Activated T-cell treated with anti-CD3 and anti-CD28 coated beads, Interleukin-2, amount 50 U/mL, for 72 hours (primary cell): Measurements from ENCODE around the gene VWF. TPM values are rescaled to one million over a fixed set of nuclear protein-coding genes. Genes with fewer than 3 reads are reported as not detected.

Experiments used
- ATAC-seq, 2 donors: fragments of 150-1000 bp; cut with Tn5 transposase; replicated peaks in 1 of 2; 2 replicates each; pipeline ENCODE4 v1.10.0; 2021; ENCODE audit warnings: moderate library complexity in 2 of 2, mild to moderate bottlenecking in 1 of 2
- DNase-seq, 2 donors: peaks; one replicate each; pipeline ENCODE4 v3.0.0; 2021 to 2022; ENCODE audit warnings: mixed read lengths in 1 of 2
- H3K27ac Mint-ChIP-seq: one replicate; pipeline ENCODE4 v1.8.0; 2022; ENCODE audit warnings: mild to moderate bottlenecking, moderate library complexity, mixed read lengths
- H3K27me3 Mint-ChIP-seq: one replicate; pipeline ENCODE4 v1.8.0; 2022; ENCODE audit warnings: low read depth, mixed read lengths
- H3K36me3 Mint-ChIP-seq, 2 donors: one replicate each; pipeline ENCODE4 v1.8.0; 2022; ENCODE audit warnings: mixed read lengths in 2 of 2, mild to moderate bottlenecking in 1 of 2; ENCODE audit not compliant: insufficient read depth in 2 of 2
- H3K4me1 Mint-ChIP-seq: one replicate; pipeline ENCODE4 v1.8.0; 2022; ENCODE audit warnings: low read depth, mixed read lengths
- H3K4me3 Mint-ChIP-seq, 2 donors: one replicate each; pipeline ENCODE4 v1.8.0; 2022; ENCODE audit warnings: mild to moderate bottlenecking in 2 of 2, mixed read lengths in 2 of 2, moderate library complexity in 2 of 2
- H3K9me3 Mint-ChIP-seq, 2 donors: one replicate each; pipeline ENCODE4 v1.8.0; 2022; ENCODE audit warnings: mixed read lengths in 2 of 2
- total RNA-seq, 2 donors: library from RNA; stranded (reverse); gene quantifications; one replicate each; pipeline ENCODE4 v1.2.3, GENCODE V29; 2022

VWF gene
- total RNA-seq, 2 donors from 2014 or later = 0.02 TPM

DNA sequence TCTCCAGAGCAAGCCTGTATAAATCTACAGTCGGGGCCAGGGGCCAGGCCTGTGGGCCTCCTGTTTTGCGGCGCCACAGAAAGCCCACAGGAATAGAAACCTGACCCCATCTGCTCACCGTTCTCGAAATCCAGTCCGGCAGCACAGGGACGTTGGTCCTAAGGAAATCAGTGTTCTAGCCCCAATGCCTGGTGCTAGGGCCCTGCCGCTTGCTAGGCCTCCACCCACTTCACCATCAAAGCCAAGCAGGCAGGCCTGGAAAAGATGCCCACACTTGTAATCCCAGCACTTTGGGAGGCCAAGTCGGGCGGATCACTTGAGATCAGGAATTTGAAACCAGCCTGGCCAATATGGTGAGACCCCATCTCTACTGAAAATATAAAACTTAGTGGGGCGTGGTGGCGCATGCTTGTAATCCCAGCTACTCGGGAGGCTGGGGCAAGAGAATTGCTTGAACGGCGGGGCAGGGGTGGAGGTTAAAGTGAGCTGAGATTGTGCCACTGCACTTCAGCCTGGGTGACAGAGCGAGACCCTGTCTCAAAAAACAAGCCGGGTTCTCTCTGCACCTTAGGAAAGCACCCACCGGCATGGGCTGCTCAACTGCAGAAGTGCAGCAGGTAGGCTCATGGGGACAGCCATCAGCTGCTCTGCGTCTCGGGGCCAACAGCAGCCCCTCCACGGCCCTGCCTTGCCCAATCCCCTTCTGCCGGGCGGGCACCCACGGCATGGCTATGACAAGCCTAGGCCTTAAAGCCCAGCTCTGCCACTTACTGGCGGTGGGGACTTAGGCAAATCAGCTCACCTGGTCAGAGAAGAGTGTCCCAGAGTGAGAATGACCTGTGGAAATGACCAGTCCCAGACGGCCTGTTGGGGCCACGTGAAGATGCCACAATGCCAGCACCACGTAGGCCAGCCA, 47.4 kb downstream of the VWF start:
- Mint-ChIP-seq H3K27me3 (peaks cover 36% of the 10 kb centered on the region), H3K36me3 (no peaks in the 10 kb centered on the region), H3K4me3 (no peak overlapping the region), H3K27ac (no peak overlapping the region), H3K4me1 (peaks cover 17% of the 10 kb centered on the region), H3K9me3 (no peaks in the 10 kb centered on the region)
- no peak for ATAC-seq
- DNase-seq = no peak

GRCh38 chr12:6076346-6076745, 48.1 kb downstream of the VWF start:
- Mint-ChIP-seq H3K4me1 (peaks cover 17% of the 10 kb centered on the region), H3K9me3 (no peaks in the 10 kb centered on the region), H3K36me3 (no peaks in the 10 kb centered on the region), H3K4me3 (no peak overlapping the region), H3K27me3 (peaks cover 43% of the 10 kb centered on the region), H3K27ac (no peak overlapping the region)
- DNase-seq (no peak), ATAC-seq (no peak)

DNA sequence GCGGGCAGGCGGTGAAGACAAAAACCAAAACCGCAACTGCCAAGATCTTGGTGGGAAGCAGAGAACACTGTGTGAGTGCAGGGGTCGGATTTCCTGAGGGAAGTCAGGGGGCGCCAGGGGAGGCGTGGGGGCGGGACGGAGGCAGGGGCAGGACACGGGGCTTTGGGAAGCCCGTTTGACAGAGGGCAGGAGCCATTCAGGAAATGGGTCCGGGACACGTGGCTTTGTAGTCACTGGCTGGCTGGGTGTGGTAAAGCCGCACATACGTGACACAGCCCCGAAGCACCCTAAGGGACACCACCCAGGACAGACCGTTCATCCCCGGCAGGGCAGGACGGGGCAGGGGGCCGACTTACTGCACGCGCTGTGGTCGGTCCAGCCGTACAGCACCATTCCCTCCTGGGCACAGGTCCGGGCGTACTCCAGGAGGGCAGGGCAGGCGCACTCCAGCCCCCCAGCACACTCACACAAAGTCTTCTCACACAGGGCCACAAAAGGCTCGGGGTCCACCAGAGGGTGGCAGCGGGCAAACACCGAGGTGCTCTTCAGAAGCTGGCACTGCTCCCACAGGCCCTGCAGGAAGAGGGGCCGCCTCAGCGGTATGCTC, 49.4 kb downstream of the VWF start:
- Mint-ChIP-seq H3K9me3 (no peaks in the 10 kb centered on the region), H3K4me3 (peak overlapping the region; percentile 70 to 85), H3K4me1 (peaks cover 23% of the 10 kb centered on the region), H3K27ac (no peak overlapping the region), H3K27me3 (peaks cover 55% of the 10 kb centered on the region), H3K36me3 (no peaks in the 10 kb centered on the region)
- ATAC-seq (peak; percentile 86 to 91), DNase-seq (peak; percentile 40 to 60)

GRCh38 chr12:6074427-6074826, 50.0 kb downstream of the VWF start:
- Mint-ChIP-seq H3K9me3 (no peaks in the 10 kb centered on the region), H3K27me3 (peaks cover 55% of the 10 kb centered on the region), H3K36me3 (no peaks in the 10 kb centered on the region), H3K4me1 (peaks cover 30% of the 10 kb centered on the region), H3K27ac (no peak overlapping the region), H3K4me3 (peak overlapping the region; percentile 70 to 85)
- ATAC-seq (peak; percentile 30 to 38), DNase-seq (peak in 1 of 2 donors; percentile 5)

- no peak overlapping the region for H3K4me3 Mint-ChIP-seq
These were observed 51.0 kb downstream of the VWF start for GRCh38 chr12:6073426-6073825.

GRCh38 chr12:6072302-6072752, 52.1 kb downstream of the VWF start:
- Mint-ChIP-seq H3K27ac (no peak overlapping the region), H3K27me3 (peaks cover 55% of the 10 kb centered on the region), H3K9me3 (no peaks in the 10 kb centered on the region), H3K4me1 (peaks cover 36% of the 10 kb centered on the region), H3K4me3 (no peak overlapping the region), H3K36me3 (no peaks in the 10 kb centered on the region)
- no peak for DNase-seq
- no peak for ATAC-seq

More at GRCh38 chr12:6073426-6073825, 51.0 kb downstream of the VWF start:
- ATAC-seq (no peak), DNase-seq (no peak)
- H3K36me3 Mint-ChIP-seq = no peaks in the 10 kb centered on the region
- peaks cover 55% of the 10 kb centered on the region for H3K27me3 Mint-ChIP-seq
- H3K9me3 Mint-ChIP-seq = no peaks in the 10 kb centered on the region
- H3K4me1 Mint-ChIP-seq = peaks cover 36% of the 10 kb centered on the region
- H3K27ac Mint-ChIP-seq = no peak overlapping the region

DNA sequence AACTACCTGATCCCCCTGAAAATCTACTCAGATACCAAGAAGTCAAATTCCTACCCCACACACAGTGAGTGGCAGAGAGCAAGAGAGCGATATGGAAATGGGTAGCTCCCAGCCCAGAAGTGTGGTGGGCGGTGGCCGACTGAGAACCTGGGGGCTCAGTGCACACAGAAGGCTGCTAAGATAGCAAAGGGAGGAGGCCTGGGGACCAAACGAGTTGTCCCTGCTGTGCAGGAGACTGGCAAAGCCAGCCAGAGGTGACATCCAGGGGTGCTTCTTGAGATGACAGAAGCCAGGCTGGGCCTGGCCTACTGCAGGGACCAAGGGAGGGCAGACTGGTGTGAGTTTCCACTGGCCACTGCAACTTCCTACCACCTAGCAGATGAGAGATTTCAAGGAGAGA, 52.9 kb downstream of the VWF start:
- Mint-ChIP-seq H3K4me1 (peaks cover 36% of the 10 kb centered on the region), H3K27me3 (peaks cover 55% of the 10 kb centered on the region)
- ATAC-seq = no peak

GRCh38 chr12:6070472-6071257, 53.8 kb downstream of the VWF start:
- ATAC-seq (no peak), DNase-seq (no peak)
- Mint-ChIP-seq H3K4me1 (peaks cover 36% of the 10 kb centered on the region), H3K27me3 (peaks cover 47% of the 10 kb centered on the region), H3K9me3 (no peaks in the 10 kb centered on the region), H3K27ac (no peak overlapping the region), H3K4me3 (no peak overlapping the region), H3K36me3 (no peaks in the 10 kb centered on the region)

More for the DNA sequence above, 52.9 kb downstream of the VWF start:
- Mint-ChIP-seq H3K9me3 (no peaks in the 10 kb centered on the region), H3K27ac (no peak overlapping the region), H3K36me3 (no peaks in the 10 kb centered on the region), H3K4me3 (no peak overlapping the region)
- DNase-seq = no peak

DNA sequence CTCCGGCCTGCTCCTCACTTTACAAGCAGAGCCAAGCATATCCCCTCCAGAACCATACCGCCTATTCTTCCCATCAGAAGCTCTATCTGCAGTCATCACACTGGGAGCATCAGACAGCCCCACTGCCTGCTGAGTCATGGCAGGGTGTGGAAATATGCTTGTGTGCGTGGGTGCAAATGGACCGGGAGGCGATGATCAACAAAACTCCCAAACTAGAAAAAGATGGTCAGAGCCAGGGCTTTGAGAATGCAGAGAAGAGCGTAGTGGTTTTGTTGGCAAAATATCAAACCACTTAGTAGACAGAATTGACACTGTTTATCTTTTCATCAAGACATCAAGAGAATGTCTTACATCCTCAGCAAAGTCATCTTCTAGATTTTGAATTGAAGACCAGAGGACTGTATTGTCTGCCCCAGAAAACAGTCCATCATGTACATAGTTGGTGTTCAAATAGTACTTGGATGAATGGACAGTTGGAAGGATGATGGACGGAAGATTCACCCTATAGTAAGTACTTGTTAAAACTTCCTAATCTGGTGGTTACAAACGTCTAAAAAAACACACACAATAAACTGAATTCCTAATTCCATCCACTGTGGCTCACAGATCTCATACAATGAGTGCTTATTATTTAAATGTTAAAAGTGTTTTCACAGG, 54.9 kb downstream of the VWF start:
- H3K9me3 Mint-ChIP-seq = no peaks in the 10 kb centered on the region
- H3K36me3 Mint-ChIP-seq = no peaks in the 10 kb centered on the region
- DNase-seq (peak; percentile 40 to 44), ATAC-seq (peak; percentile 79 to 83)
- H3K27ac Mint-ChIP-seq = peak overlapping the region; percentile 14
- peaks cover 26% of the 10 kb centered on the region for H3K4me1 Mint-ChIP-seq
- peaks cover 38% of the 10 kb centered on the region for H3K27me3 Mint-ChIP-seq
- H3K4me3 Mint-ChIP-seq = no peak overlapping the region

DNA sequence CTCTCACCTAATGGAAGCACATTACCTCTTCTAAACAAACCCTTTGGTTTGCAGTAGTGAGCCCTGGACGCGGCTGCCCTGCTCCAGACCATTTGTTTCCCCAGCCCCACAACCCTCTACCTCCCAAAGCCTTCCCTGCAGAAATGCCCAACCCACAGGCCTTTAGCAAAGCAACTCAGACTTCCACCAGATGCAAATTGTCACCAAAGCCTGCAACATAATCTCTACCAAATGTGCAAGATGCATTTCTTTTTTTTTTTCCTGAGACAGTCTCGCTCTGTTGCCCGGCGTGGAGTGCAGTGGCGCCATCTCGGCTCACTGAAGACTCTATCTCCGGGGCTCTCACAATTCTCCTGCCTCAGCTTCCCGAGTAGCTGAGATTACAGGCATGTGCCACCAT, 56.2 kb downstream of the VWF start:
- H3K4me3 Mint-ChIP-seq = no peak overlapping the region

DNA sequence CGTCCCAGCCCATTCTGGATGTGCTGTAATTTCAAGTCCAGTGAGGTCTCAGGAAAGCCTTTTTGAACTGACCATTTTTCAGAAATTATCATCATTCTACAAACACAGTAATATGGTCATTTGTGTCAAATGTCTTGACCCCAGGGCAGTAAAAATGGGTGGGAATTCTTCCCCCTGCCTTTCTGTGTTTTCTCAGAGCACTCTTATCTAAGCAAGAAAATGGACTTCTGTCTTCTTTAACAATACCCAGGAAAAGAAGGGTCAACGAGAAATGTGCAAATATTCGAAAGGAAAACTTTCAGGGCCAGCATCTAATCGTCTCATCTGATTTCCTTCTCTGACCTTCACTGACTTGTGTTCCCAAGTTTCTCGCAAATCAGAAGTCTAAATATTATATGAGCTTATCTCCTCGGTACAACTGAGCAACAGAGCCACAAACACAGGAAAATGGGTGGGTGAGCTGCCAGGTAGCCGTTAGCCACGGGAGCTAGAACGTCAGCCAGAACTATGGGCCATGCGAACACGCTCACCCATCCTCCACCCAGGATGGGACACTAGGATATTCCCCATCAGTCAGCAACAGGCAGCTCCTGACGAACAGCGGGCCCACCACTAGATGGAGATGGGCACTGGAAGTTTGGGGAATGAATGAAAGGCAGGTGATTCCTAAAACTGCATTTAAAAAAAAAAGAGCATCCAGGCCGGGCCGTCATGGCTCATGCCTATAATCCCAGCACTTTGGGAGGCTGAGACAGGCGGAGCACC, 57.1 kb downstream of the VWF start:
- H3K27me3 Mint-ChIP-seq = peaks cover 27% of the 10 kb centered on the region
- no peaks in the 10 kb centered on the region for H3K9me3 Mint-ChIP-seq
- DNase-seq = no peak
- H3K27ac Mint-ChIP-seq = no peak overlapping the region
- no peak for ATAC-seq
- H3K4me3 Mint-ChIP-seq = no peak overlapping the region
- peaks cover 25% of the 10 kb centered on the region for H3K4me1 Mint-ChIP-seq
- no peaks in the 10 kb centered on the region for H3K36me3 Mint-ChIP-seq

More for the DNA sequence above, 56.2 kb downstream of the VWF start:
- H3K27me3 Mint-ChIP-seq = peaks cover 28% of the 10 kb centered on the region
- DNase-seq (no peak), ATAC-seq (no peak)
- H3K4me1 Mint-ChIP-seq = peaks cover 22% of the 10 kb centered on the region
- no peaks in the 10 kb centered on the region for H3K9me3 Mint-ChIP-seq
- no peaks in the 10 kb centered on the region for H3K36me3 Mint-ChIP-seq
- no peak overlapping the region for H3K27ac Mint-ChIP-seq

- Mint-ChIP-seq H3K4me1 (peaks cover 25% of the 10 kb centered on the region), H3K27ac (no peak overlapping the region), H3K9me3 (no peaks in the 10 kb centered on the region), H3K27me3 (peaks cover 21% of the 10 kb centered on the region), H3K36me3 (no peaks in the 10 kb centered on the region), H3K4me3 (no peak overlapping the region)
- DNase-seq (no peak), ATAC-seq (no peak)
These were observed 57.8 kb downstream of the VWF start for GRCh38 chr12:6066651-6067050.
